Esophagus squamous epithelium (tissue), 4 donors: ENCODE measurements around the gene RPL28.

ENCODE experiments used
- POLR2A ChIP-seq, 4 donors: fragments of 450-650 bp; IDR thresholded peaks; one replicate each; pipeline ENCODE4 v1.6.1; 2017; ENCODE audit warnings: antibody characterized with exemption in 4 of 4, mild to moderate bottlenecking in 4 of 4, moderate library complexity in 3 of 4
- TF ChIP-seq, protein P1 (sequence below), 6 experiments: fragments of 450-650 bp in 4 of 6; fragments of 200-600 bp in 2 of 6; sonication (generic) in 2 of 6; IDR thresholded peaks; one replicate each; pipeline ENCODE4 v1.5.1; 2016 to 2019; ENCODE audit warnings: antibody characterized with exemption in 6 of 6, mild to moderate bottlenecking in 4 of 6, moderate library complexity in 4 of 6

DNA sequence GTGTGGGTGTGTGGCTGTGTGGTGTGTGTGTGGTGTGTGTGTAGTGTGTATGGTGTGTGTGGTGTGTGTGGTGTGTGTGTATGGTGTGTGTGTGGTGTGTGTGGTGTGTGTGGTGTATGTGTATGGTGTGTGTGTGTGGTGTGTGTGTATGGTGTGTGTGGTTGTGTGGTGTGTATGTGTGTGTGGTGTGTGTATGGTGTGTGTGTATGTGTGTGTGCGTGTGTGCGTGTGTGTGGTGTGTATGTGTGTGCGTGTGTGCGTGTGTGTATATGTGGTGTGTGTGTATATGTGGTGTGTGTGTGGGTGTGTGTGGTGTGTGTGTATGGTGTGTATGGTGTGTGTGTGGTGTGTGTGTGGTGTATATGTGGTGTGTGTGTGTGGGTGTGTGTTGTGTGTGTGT is 49.3 kb downstream of the RPL28 start:
- TF ChIP-seq, protein P1, sequence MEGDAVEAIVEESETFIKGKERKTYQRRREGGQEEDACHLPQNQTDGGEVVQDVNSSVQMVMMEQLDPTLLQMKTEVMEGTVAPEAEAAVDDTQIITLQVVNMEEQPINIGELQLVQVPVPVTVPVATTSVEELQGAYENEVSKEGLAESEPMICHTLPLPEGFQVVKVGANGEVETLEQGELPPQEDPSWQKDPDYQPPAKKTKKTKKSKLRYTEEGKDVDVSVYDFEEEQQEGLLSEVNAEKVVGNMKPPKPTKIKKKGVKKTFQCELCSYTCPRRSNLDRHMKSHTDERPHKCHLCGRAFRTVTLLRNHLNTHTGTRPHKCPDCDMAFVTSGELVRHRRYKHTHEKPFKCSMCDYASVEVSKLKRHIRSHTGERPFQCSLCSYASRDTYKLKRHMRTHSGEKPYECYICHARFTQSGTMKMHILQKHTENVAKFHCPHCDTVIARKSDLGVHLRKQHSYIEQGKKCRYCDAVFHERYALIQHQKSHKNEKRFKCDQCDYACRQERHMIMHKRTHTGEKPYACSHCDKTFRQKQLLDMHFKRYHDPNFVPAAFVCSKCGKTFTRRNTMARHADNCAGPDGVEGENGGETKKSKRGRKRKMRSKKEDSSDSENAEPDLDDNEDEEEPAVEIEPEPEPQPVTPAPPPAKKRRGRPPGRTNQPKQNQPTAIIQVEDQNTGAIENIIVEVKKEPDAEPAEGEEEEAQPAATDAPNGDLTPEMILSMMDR (IDR thresholded peaks at IDR 0.05), result no peak
- TF ChIP-seq POLR2A (IDR thresholded peaks at IDR 0.05), result no peak
